Upper lobe of left lung (tissue), 6 donors: ENCODE measurements around the gene TLR10. TPM values are rescaled to one million over a fixed set of nuclear protein-coding genes. Genes with fewer than 3 reads are reported as not detected.

Experiments used
- ATAC-seq, 2 donors: fragments of 200-7000 bp; cut with Tn5 transposase; one replicate each; pipeline ENCODE4 v1.9.1; 2022; ENCODE audit warnings: mild to moderate bottlenecking in 2 of 2, moderate library complexity in 2 of 2; ENCODE audit not compliant: low FRiP score in 2 of 2
- DNase-seq, 2 donors: peaks; one replicate each; pipeline ENCODE4 v3.0.0-alpha.2; 2019 to 2020
- H3K27ac ChIP-seq, 4 donors: fragments of 200-600 bp; sonication (generic); one replicate each; pipeline ENCODE4 v1.5.1; 2016 to 2019
- H3K27me3 ChIP-seq, 4 donors: fragments of 200-600 bp; sonication (generic); one replicate each; pipeline ENCODE4 v1.5.1; 2017 to 2019
- H3K36me3 ChIP-seq, 4 donors: fragments of 200-600 bp; sonication (generic); one replicate each; pipeline ENCODE4 v1.5.1; 2016 to 2019
- H3K4me1 ChIP-seq, 4 donors: fragments of 200-600 bp; sonication (generic); one replicate each; pipeline ENCODE4 v1.5.1; 2018 to 2019
- H3K4me3 ChIP-seq, 4 donors: fragments of 200-600 bp; sonication (generic); one replicate each; pipeline ENCODE4 v1.5.1; 2017 to 2019; ENCODE audit warnings: mild to moderate bottlenecking in 2 of 4, moderate library complexity in 1 of 4
- H3K9me3 ChIP-seq, 4 donors: fragments of 200-600 bp; sonication (generic); one replicate each; pipeline ENCODE4 v1.5.1; 2018 to 2019
- CTCF ChIP-seq, 6 experiments: fragments of 450-650 bp in 4 of 6; fragments of 200-600 bp in 2 of 6; sonication (generic) in 2 of 6; IDR thresholded peaks; one replicate each; pipeline ENCODE4 v1.5.1; 2016 to 2019; ENCODE audit warnings: antibody characterized with exemption in 6 of 6
- EP300 ChIP-seq, 4 donors: sonication (generic); formaldehyde crosslinking; IDR thresholded peaks; one replicate each; pipeline ENCODE4 v1.5.1; 2017; ENCODE audit warnings: antibody characterized with exemption in 4 of 4, control low read depth in 2 of 4
- POLR2A ChIP-seq, 4 donors: fragments of 450-650 bp; IDR thresholded peaks; one replicate each; pipeline ENCODE4 v1.5.1; 2016 to 2017; ENCODE audit warnings: antibody characterized with exemption in 4 of 4, mild to moderate bottlenecking in 2 of 4
- POLR2AphosphoS5 ChIP-seq, 2 donors: sonication (generic); formaldehyde crosslinking; IDR thresholded peaks; one replicate each; pipeline ENCODE4 v1.5.1; 2017; ENCODE audit warnings: antibody characterized with exemption in 2 of 2
- WGBS, 2 donors: methylation state at CpG; one replicate each; pipeline ENCODE4 v1.1.5; 2017 to 2018; 5-methylcytosine and 5-hydroxymethylcytosine counted together
- total RNA-seq, 6 donors: library from RNA; depleted of rRNA in 4 of 6; stranded (reverse); fragments of >200 nt in 4 of 6; gene quantifications; one replicate each; pipeline versions ENCODE4 v1.1.0 to v1.2.1, GENCODE V29; 2016 to 2021
- donor health status: DM: no; HTN: no; CAD: no; lungs with moderate emphysema.
- donor health status: DM: no; HTN: yes; CAD: no; lungs with severe emphysema.

The TLR10 gene
- total RNA-seq, 6 donors from 2014 or later: 0.61 to 1.0 (median 0.81) TPM; not detected in 2

- no peaks in the 10 kb centered on the region for H3K36me3 ChIP-seq
- no peaks in the 10 kb centered on the region for H3K4me1 ChIP-seq
- no peaks in the 10 kb centered on the region for H3K27me3 ChIP-seq
- H3K9me3 ChIP-seq: no peaks in the 10 kb centered on the region
- H3K4me3 ChIP-seq: no peak overlapping the region
- no peak overlapping the region for H3K27ac ChIP-seq
- TF ChIP-seq CTCF (IDR thresholded peaks at IDR 0.05) (no peak), POLR2A (IDR thresholded peaks at IDR 0.05) (no peak), POLR2AphosphoS5 (IDR thresholded peaks at IDR 0.05) (no peak), EP300 (IDR thresholded peaks at IDR 0.05) (no peak)
- no peak for ATAC-seq
- WGBS, 2 donors: 38 to 52% methylated on average over 1 of the region's 1 CpG
- DNase-seq: no peak
Observed at GRCh38 chr4:38788317-38788716, 5.5 kb upstream of the TLR10 start.

GRCh38 chr4:38787693-38788092 lies 4.9 kb upstream of the TLR10 start:
- ATAC-seq: no peak
- Histone ChIP-seq H3K27ac (no peak overlapping the region), H3K36me3 (no peaks in the 10 kb centered on the region), H3K4me1 (peaks cover 0 to 2% (median 0%) of the 10 kb centered on the region in 4 donors), H3K27me3 (no peaks in the 10 kb centered on the region), H3K9me3 (no peaks in the 10 kb centered on the region), H3K4me3 (no peak overlapping the region)
- DNase-seq: no peak
- TF ChIP-seq POLR2AphosphoS5 (IDR thresholded peaks at IDR 0.05): no peak
- TF ChIP-seq POLR2A (IDR thresholded peaks at IDR 0.05): no peak
- no peak for TF ChIP-seq CTCF (IDR thresholded peaks at IDR 0.05)
- TF ChIP-seq EP300 (IDR thresholded peaks at IDR 0.05): no peak
- WGBS, 2 donors: 64 to 82% methylated on average over 4 of the region's 4 CpGs

GRCh38 chr4:38785901-38786402 lies 3.2 kb upstream of the TLR10 start:
- TF ChIP-seq EP300 (IDR thresholded peaks at IDR 0.05): no peak
- peak in 1 of 4 donors; percentile 39 for TF ChIP-seq POLR2A (IDR thresholded peaks at IDR 0.05)
- no peak for TF ChIP-seq CTCF (IDR thresholded peaks at IDR 0.05)
- no peak for TF ChIP-seq POLR2AphosphoS5 (IDR thresholded peaks at IDR 0.05)
- no peaks in the 10 kb centered on the region for H3K36me3 ChIP-seq
- peaks cover 0 to 4% (median 0%) of the 10 kb centered on the region in 4 donors for H3K4me1 ChIP-seq
- DNase-seq (peak; percentile 26 to 33), ATAC-seq (peak; percentile 79 to 85)
- no peaks in the 10 kb centered on the region for H3K27me3 ChIP-seq
- H3K4me3 ChIP-seq: no peak overlapping the region
- no peaks in the 10 kb centered on the region for H3K9me3 ChIP-seq
- peak overlapping the region; percentile 23 to 74 (median 62) for H3K27ac ChIP-seq
- 80 to 81% methylated on average over 8 of the region's 8 CpGs for WGBS, 2 donors

GRCh38 chr4:38785041-38785790 lies 2.4 kb upstream of the TLR10 start:
- 57 to 62% methylated on average over 6 of the region's 6 CpGs for WGBS, 2 donors
- ATAC-seq (peak in 1 of 2 donors; percentile 19), DNase-seq (no peak)
- H3K4me1 ChIP-seq: peaks cover 0 to 4% (median 0%) of the 10 kb centered on the region in 4 donors
- no peak overlapping the region for H3K4me3 ChIP-seq
- no peaks in the 10 kb centered on the region for H3K9me3 ChIP-seq
- peak overlapping the region; percentile 23 to 74 (median 62) for H3K27ac ChIP-seq
- no peaks in the 10 kb centered on the region for H3K36me3 ChIP-seq
- no peaks in the 10 kb centered on the region for H3K27me3 ChIP-seq
- TF ChIP-seq POLR2AphosphoS5 (IDR thresholded peaks at IDR 0.05) (no peak), EP300 (IDR thresholded peaks at IDR 0.05) (no peak), CTCF (IDR thresholded peaks at IDR 0.05) (no peak), POLR2A (IDR thresholded peaks at IDR 0.05) (no peak)
